GM21529 (cell line): ENCODE measurements around the gene COPG2.

ENCODE experiments used
- ATAC-seq: cut with Tn5 transposase; IDR thresholded peaks from one replicate; pipeline ENCODE4 v1.9.1; 2021; ENCODE audit not compliant: unreplicated experiment

COPG2 gene

DNA sequence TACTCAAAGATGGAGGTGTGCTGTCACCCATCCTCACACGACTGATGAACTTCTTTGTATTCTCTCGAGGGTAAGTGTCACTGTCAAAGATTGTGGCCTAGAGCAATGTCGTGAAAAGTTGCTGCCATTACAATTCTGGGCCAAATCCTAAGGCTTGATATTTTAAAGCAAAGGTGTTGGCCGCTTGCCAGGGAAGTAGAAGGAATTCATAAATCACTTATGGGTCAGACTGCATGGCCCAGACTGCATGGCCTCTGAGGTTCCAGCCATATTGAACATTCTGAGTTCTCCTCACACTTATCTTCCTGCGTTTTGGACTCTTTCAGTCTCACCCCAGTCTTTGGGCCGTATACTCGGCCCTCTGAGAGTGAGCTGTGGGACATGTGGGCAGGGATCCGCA lies 168.1 kb downstream of the COPG2 start:
- ATAC-seq = no peak

- ATAC-seq = no peak
Measured at GRCh38 chr7:130494431-130494858, 174.1 kb downstream of the COPG2 start.

GRCh38 chr7:130493275-130493873 lies 175.2 kb downstream of the COPG2 start:
- no peak for ATAC-seq

DNA sequence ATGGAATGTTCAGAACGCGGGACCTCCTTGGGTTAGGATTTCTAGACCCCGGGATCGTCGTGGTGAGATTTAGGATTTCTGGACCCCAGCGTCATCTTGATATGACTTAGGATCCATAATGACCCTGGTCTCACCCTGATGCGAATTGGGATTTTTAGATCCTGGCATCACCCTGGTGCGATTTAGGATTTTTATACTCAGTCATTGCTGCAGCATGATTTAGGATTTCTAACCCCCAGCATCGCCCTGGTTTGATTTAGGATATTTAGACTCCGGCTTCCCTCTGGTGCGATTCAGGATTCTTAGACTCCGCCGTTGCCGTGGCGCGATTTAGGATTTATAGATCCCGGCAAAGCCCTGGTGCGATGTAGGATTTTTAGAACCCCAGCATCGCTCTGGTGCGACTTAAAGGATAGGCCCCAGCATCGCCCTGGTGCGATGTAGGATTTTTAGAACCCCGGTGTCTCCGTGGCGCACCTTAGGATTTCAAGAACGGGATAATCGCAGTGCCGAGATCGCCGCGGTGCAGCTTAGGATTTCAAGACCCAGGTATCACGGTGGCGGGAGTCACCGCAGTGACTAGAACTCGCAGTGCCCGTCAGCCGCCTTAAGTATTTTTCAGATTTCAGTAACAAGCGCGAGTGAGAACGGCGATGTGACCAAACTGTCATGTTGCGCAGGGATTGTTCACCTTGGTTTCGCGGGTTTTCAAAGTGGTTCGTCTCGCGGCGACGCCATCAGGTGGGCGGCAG lies 175.8 kb downstream of the COPG2 start:
- ATAC-seq = no peak

- ATAC-seq = no peak
Measured at GRCh38 chr7:130491841-130492522, 176.6 kb downstream of the COPG2 start, which contains the start of gene MEST. Gene MEST, plus strand, starts transcription at chr7:130492085. Its CDS starts 229 bp downstream, at chr7:130492314.

DNA sequence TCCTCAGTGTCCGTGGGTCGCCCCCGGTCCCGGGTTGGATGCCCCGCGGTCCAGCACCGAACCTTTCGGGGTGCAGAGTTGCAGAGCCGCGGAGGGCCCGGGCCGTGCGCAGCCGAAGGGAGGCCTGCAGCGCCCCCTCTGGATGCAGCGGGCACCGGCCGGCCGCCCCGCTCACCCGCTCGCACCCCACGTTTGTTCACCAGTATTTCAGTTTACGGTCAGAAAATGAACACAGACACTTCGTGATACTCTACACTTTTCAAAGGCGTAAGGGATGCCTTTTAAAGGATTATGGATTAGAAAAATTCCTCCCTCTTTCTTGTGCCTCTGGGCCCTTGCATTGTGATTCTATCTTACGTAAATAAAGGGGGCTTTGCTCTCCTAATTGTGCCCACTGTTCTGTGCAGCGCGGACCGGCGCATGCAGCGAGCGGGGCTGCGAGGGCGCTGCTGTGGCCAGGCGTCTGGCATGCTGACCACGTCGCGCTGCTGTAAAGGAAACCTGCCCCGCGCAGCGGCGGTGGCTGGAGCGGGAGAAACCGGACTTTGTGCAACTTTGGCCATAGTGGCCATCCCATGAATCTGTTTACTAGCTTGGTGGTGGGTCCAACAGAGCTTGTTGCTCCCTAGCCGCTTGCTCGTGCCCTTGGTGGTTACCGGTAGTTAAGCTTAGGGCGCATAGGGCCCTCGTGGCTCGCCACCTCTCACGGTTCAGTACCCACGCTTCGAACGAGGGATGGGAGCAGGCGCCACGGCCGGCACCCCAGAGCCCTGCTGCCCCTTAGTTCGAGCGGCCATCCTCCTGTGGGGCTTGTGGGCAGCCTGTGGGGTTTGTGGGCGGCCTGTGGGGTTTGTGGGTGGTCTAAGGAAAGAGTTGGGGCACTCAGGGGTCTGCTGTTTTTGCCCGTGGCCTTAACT lies 177.4 kb downstream of the COPG2 start:
- no peak for ATAC-seq

DNA sequence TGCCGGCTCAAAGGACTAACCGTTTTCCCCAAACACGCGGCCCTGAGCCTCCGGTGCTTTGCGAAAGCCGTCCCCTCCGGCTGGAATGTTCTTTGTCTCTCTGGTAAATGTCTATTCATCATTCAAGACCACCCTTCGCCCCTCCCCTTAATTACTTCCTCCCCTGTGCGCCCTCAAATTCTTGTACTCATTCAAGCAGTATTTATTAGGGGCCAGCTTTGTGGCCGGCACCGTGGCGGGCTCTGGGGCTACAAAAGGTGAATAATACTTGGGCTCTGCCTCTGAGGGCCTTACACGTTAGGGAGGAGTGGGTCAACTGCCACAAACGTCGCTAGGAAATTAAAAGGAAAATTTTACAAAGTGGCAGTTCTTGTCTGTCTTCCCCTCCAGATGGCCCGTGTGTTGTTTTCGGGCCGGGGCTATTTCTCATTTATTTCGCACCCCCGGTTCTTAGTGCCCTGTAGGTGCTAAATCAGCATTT lies 178.2 kb downstream of the COPG2 start:
- no peak for ATAC-seq

GRCh38 chr7:130489140-130489983 lies 179.2 kb downstream of the COPG2 start:
- ATAC-seq = no peak

DNA sequence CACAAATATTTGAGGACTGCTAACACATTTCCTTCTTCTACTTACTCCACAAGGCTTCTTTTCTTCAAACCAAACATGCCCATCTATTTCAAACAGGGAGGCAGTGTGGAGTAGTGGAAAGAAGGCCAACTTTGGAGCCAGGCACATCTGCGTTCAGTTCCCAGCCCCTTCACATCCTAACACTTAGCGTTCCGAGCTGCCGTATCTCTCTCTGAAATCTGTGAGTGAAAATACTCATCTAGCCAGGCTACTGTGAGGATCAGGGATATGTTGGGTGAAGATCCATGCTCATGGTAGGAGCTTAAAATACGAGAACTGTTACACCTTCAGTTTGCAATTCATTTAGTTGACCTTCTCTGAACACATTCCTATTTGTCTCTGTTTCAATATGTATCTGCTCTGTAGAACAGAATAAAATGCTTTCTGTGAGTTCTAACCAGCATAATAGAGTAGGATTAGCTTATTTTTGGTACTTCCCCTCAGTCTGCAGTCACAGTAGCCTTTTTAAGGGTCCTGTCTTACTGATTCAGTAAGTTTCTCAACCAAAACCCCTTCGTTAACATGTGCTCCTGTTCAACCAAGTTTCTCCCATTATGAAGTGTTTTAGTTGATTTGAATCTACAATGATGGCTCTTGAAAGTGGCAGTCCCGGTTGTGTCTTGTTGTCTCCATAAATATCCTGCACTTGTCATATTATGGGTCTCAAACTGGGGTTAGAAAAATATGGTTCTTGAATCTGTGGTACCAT lies 180.0 kb downstream of the COPG2 start:
- no peak for ATAC-seq

DNA sequence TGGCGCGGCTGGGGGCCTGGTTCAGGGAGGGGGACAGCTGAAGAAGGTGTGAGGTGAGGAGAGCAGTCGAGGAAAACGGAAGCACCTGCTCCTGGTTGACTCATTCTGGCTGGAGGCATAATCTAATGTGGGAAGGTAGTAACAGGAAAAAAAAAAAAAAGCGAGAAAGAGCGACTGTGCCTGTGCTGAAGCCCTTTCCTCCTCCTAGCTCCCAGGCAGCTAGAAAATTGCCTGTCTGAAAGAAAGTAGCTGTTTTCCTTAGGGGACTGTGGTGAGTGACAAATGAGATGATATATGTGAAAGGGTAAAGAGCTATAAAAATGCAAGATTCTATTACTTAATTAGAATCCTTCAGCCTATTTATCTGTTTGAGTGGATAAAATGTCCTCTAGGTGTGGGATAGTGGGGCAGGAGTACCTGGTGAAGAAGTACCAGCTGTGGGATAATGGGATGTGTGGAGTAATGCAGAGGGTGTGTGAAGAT lies 181.6 kb downstream of the COPG2 start:
- no peak for ATAC-seq

GRCh38 chr7:130486114-130486953 lies 182.2 kb downstream of the COPG2 start:
- ATAC-seq = peak; percentile 50

- no peak for ATAC-seq
Measured at GRCh38 chr7:130485734-130486113, 182.8 kb downstream of the COPG2 start.

- no peak for ATAC-seq
Measured at GRCh38 chr7:130483031-130483430, 185.5 kb downstream of the COPG2 start.

DNA sequence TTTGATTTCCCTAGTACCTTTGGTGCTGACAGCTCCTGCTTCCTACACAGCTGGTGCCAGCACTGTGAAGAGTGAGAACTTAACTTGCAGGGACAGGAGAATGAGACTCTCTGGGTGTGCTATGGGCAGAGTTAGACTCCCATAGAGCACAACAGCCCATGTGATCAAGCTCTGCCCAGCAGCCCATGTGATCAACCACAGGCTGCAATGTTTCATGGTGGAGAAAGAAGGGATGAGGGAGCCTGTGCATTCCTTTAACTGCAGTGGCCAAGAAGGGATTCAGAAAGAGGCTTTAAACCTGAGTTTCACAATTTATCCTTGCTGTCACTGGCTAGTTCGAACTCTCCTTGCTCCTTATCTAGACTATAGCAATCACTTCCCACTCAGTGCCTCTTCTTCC lies 186.7 kb downstream of the COPG2 start:
- ATAC-seq = no peak

DNA sequence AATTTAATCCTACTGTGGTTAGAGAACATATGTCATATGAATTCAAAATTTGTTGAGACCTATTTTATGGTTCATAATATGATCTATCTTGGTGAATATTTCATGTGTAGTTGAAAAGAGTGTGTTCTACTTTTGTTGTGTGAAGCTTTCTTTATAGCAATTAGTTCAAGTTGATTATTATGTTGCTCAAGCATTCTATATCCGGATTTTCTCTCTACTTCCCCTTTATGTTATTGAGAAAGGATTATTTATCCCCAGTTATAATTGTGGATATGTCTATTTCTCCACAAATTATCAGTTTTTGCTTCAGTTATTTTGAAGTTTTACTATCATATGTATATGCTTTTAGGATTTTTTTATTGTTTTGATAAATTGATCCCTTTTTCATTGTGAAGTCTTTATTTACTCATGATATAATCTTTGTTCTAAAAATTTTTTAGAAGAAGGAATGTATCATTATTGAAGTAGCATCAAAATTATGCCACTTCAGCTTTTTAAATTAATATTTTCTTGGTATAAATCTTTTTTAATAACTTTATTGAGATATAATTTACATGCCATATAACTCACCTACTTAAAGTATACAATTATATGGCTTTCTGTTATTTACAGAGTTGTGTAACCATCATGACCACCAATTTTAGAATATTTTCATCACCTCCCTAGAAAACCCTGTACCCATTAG lies 188.7 kb downstream of the COPG2 start:
- no peak for ATAC-seq

DNA sequence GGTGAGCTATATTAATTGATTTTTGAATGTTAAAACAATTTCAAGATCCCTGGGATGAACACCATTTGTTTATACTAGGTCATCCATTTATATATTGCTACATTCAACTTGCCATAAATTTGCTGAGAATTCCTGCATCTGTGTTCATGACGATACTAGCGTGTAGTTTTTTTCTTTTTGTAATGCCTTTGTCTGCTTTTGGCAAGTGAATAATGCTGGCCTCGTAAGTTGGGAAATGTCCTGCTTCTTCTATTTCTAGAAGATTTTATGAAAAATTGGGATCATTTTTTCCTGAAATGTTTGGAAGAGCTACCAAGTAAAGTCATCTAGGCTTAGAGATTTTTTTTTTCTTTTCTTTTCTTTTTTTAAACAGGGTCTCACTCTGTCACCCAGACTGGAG lies 189.6 kb downstream of the COPG2 start:
- no peak for ATAC-seq

DNA sequence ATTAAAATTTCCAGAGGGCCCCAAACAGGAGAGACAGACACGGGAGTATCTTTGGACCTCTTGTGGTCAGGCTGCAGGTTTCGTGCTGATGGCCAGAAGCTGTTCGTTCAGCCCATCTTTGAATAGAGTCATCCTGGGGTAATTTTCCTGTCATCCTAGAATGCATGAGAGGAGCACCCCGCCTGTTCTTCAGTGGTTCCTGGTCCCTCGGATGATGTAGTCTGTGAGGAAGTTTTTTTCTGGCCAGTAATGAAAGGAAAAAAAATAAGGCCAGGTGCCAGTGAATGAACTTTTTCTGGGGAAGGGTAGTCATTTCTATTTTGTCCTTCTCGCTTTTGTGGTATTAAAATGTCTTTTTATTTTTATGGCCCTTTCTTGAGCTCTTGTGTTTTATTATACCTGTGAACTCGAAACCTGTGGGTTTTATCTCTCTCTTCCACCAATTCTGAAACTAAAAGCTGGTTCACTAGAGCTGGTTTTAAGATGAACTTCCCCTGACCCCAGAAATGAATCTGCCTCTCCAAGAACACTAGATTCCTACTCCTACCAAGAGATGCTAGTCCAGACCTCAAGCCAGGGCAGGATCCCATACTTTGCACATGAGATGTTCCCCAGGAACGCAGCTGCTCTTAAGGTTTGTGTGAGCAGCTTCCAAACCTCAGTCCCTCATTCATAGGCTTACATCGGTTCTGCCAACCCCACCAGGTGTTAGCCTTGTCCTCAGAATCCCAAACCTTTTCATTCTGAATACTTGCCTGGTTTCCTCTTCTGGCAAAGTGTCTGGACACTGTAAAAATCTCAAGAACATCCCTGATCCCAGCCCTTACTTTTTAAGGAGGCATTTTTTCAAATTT lies 192.0 kb downstream of the COPG2 start:
- peak; percentile 85 for ATAC-seq
